Panc1 (cell line): ENCODE results near the gene PREPL. TPM values are rescaled to one million over a fixed set of nuclear protein-coding genes. Genes with fewer than 3 reads are reported as not detected.

Experiments used
- ATAC-seq: fragments of 200-7000 bp; cut with Tn5 transposase; 2 replicates; pipeline ENCODE4 v1.9.1; 2020; ENCODE audit warnings: mild to moderate bottlenecking, moderate library complexity
- BruUV-seq: library from RNA; stranded (reverse); fragments of 400-500 nt; replicated peaks from 2 replicates; lab custom pipeline; 2021; lab: Mats Ljungman, UMichigan
- CTCF ChIA-PET: fragments of 300-600 bp; sonication (Branson Sonifier 250); formaldehyde crosslinking; loops from one replicate; lab custom pipeline; 2022; ENCODE audit warnings: antibody characterized with exemption; lab: Charles Lee
- POLR2A ChIA-PET: fragments of 300-600 bp; sonication (Branson Sonifier 250); formaldehyde crosslinking; loops from one replicate; lab custom pipeline; 2022; ENCODE audit warnings: antibody characterized with exemption; lab: Charles Lee
- DNase-seq: peaks from one replicate; pipeline ENCODE4 v3.0.0-alpha.2; 2010; ENCODE audit warnings: low read depth, low spot score
- H3K27ac ChIP-seq: 2 replicates; pipeline ENCODE4 v1.5.1; 2011; ENCODE audit warnings: mild to moderate bottlenecking, low read length, inconsistent platforms
- H3K27me3 ChIP-seq: fragments of 200-500 bp; sonication (Bioruptor generic); 2 replicates; pipeline ENCODE4 v1.6.0; 2014; ENCODE audit warnings: low read length, inconsistent platforms; ENCODE audit not compliant: control insufficient read depth, insufficient read depth
- H3K36me3 ChIP-seq: fragments of 200-500 bp; sonication (Bioruptor generic); 2 replicates; pipeline ENCODE4 v1.5.1; 2014; ENCODE audit warnings: inconsistent platforms, mild to moderate bottlenecking, low read length, moderate library complexity; ENCODE audit not compliant: control insufficient read depth, insufficient read depth
- H3K4me1 ChIP-seq: 2 replicates; pipeline ENCODE4 v1.5.1; 2011; ENCODE audit warnings: inconsistent platforms, mild to moderate bottlenecking, low read length, moderate library complexity; ENCODE audit not compliant: control insufficient read depth, insufficient read depth
- H3K4me3 ChIP-seq, 2 experiments: 2 replicates each; pipeline ENCODE4 v1.5.1; 2011 to 2012; ENCODE audit warnings: low read depth in 2 of 2, low read length in 2 of 2, mild to moderate bottlenecking in 2 of 2, inconsistent platforms in 1 of 2, moderate library complexity in 1 of 2
- H3K9me3 ChIP-seq: fragments of 200-500 bp; sonication (Bioruptor generic); 2 replicates; pipeline ENCODE4 v1.5.1; 2014; ENCODE audit warnings: low read depth, mild to moderate bottlenecking, inconsistent platforms, low read length, moderate library complexity; ENCODE audit not compliant: control insufficient read depth, insufficient read depth
- POLR2AphosphoS5 ChIP-seq: IDR thresholded peaks from 2 replicates; pipeline ENCODE4 v1.6.1; 2012; ENCODE audit warnings: mild to moderate bottlenecking, low read depth, low read length, moderate library complexity
- REST ChIP-seq, 2 experiments: IDR thresholded peaks; 2 replicates each; pipeline ENCODE4 v1.6.1; 2011 to 2012; ENCODE audit warnings: low read depth in 2 of 2, control low read depth in 1 of 2, low read length in 1 of 2, mild to moderate bottlenecking in 1 of 2, moderate library complexity in 1 of 2; ENCODE audit not compliant: insufficient read depth in 1 of 2
- SIN3A ChIP-seq: IDR thresholded peaks from 2 replicates; pipeline ENCODE4 v1.6.1; 2012; ENCODE audit warnings: low read depth, mild to moderate bottlenecking, low read length, moderate library complexity, borderline replicate concordance; ENCODE audit not compliant: insufficient read depth
- TCF7L2 ChIP-seq: IDR thresholded peaks from 2 replicates; pipeline ENCODE4 v1.6.1; 2011; ENCODE audit warnings: mild to moderate bottlenecking, low read depth, low read length, inconsistent platforms
- in situ Hi-C: cut with HindIII; loops from 2 replicates; pipeline ENCODE4 v1.10.0; 2016; ENCODE audit warnings: low sequenced_read_pairs, low pct_unique_long_range_greater_than_20kb
- intact Hi-C: fragments of 100-400 bp; cut with micrococcal nuclease; formaldehyde crosslinking; loops from one replicate; pipeline ENCODE4 v1.10.0; 2022; ENCODE audit not compliant: unreplicated experiment
- total RNA-seq: library from RNA; stranded (reverse); gene quantifications from one replicate; pipeline ENCODE4 v1.2.1, GENCODE V29; 2021; ENCODE audit not compliant: unreplicated experiment
- TF ChIP-seq, protein P1 (sequence below): fragments of 450-650 bp; IDR thresholded peaks from 2 replicates; pipeline ENCODE4 v1.5.1; 2017; ENCODE audit warnings: mild to moderate bottlenecking

The PREPL gene
- total RNA-seq, 1 experiment from 2014 or later, result 42.5 TPM

GRCh38 chr2:44349506-44349905, 11.8 kb downstream of the PREPL start:
- POLR2A ChIA-PET, result no interaction called here
- ATAC-seq (no peak), DNase-seq (no peak)
- H3K9me3 ChIP-seq, result no peaks in the 10 kb centered on the region
- TF ChIP-seq, protein P1, sequence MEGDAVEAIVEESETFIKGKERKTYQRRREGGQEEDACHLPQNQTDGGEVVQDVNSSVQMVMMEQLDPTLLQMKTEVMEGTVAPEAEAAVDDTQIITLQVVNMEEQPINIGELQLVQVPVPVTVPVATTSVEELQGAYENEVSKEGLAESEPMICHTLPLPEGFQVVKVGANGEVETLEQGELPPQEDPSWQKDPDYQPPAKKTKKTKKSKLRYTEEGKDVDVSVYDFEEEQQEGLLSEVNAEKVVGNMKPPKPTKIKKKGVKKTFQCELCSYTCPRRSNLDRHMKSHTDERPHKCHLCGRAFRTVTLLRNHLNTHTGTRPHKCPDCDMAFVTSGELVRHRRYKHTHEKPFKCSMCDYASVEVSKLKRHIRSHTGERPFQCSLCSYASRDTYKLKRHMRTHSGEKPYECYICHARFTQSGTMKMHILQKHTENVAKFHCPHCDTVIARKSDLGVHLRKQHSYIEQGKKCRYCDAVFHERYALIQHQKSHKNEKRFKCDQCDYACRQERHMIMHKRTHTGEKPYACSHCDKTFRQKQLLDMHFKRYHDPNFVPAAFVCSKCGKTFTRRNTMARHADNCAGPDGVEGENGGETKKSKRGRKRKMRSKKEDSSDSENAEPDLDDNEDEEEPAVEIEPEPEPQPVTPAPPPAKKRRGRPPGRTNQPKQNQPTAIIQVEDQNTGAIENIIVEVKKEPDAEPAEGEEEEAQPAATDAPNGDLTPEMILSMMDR, result no peak
- TF ChIP-seq TCF7L2, result no peak
- TF ChIP-seq SIN3A, result no peak
- no peak for TF ChIP-seq REST (IDR thresholded peaks at IDR 0.05; ENCODE audit: insufficient read depth in 1 of 2, low read depth in 2 of 2, low read length in 1 of 2)
- no peak for TF ChIP-seq POLR2AphosphoS5
- no peak overlapping the region for H3K27ac ChIP-seq
- in situ Hi-C loops (no loop called here), intact Hi-C loops (loop anchor here (10.0 kb wide), 1 partner anchor 265 kb away; no protein-coding TSS in a partner anchor)
- no peaks in the 10 kb centered on the region for H3K4me1 ChIP-seq
- BruUV-seq, result no TSS peak
- H3K36me3 ChIP-seq, result peaks cover 3% of the 10 kb centered on the region
- no peak overlapping the region for H3K4me3 ChIP-seq
- CTCF ChIA-PET, result no interaction called here
- H3K27me3 ChIP-seq, result no peaks in the 10 kb centered on the region

GRCh38 chr2:44348400-44348799, 12.9 kb downstream of the PREPL start:
- Histone ChIP-seq H3K27ac (no peak overlapping the region), H3K9me3 (no peaks in the 10 kb centered on the region), H3K4me1 (no peaks in the 10 kb centered on the region), H3K36me3 (peaks cover 5% of the 10 kb centered on the region), H3K4me3 (no peak overlapping the region), H3K27me3 (no peaks in the 10 kb centered on the region)
- ATAC-seq (no peak), DNase-seq (no peak)
- CTCF ChIA-PET, result interaction anchor here (1.2 kb wide), 1 partner anchor 305 kb away, joined by 4 read pairs; no protein-coding TSS in a partner anchor
- POLR2A ChIA-PET, result no interaction called here
- no TSS peak for BruUV-seq
- in situ Hi-C loops, result no loop called here
- intact Hi-C loops, result loop anchor here (10.0 kb wide), 1 partner anchor 264 kb away; no protein-coding TSS in a partner anchor
- no peak for TF ChIP-seq REST (IDR thresholded peaks at IDR 0.05; ENCODE audit: insufficient read depth in 1 of 2, low read depth in 2 of 2, low read length in 1 of 2)
